ENCODE results near the gene KLRC3.
"Not testable (repeated sequence)": the region's sequence is repeated elsewhere in the genome, so short reads cannot be mapped to it uniquely, and the experiment has no call there.

Gene KLRC3

GRCh38 chr12:10369557-10370415 is 50.6 kb downstream of the KLRC3 start:
- Histone ChIP-seq H3K4me1 (ENCODE audit: control insufficient read depth, insufficient read depth, low read length, unreplicated experiment) (peaks cover 20% of the 10 kb centered on the region), H3K79me2 (ENCODE audit: control insufficient read depth, insufficient read depth, low read length, unreplicated experiment) (no peaks in the 10 kb centered on the region), H3K27me3 (ENCODE audit: insufficient read depth, low read length) (no peaks in the 10 kb centered on the region), H3K36me3 (ENCODE audit: insufficient read depth, low read length) (no peaks in the 10 kb centered on the region), H3K4me3 (ENCODE audit: low read depth, low read length) (no peak overlapping the region), H3K27ac (ENCODE audit: low read depth, low read length) (no peak overlapping the region), H2AFZ (ENCODE audit: low read length, unreplicated experiment) (no peak overlapping the region)

- no peak overlapping the region for H3K27ac ChIP-seq (ENCODE audit: low read depth, low read length)
- no peaks in the 10 kb centered on the region for H3K27me3 ChIP-seq (ENCODE audit: insufficient read depth, low read length)
- no peak overlapping the region for H3K4me3 ChIP-seq (ENCODE audit: low read depth, low read length)
- peaks cover 24% of the 10 kb centered on the region for H3K4me1 ChIP-seq (ENCODE audit: control insufficient read depth, insufficient read depth, low read length, unreplicated experiment)
- no peaks in the 10 kb centered on the region for H3K79me2 ChIP-seq (ENCODE audit: control insufficient read depth, insufficient read depth, low read length, unreplicated experiment)
- H2AFZ ChIP-seq (ENCODE audit: low read length, unreplicated experiment): peak overlapping the region; percentile 51
- H3K36me3 ChIP-seq (ENCODE audit: insufficient read depth, low read length): no peaks in the 10 kb centered on the region
These were observed 51.9 kb downstream of the KLRC3 start for GRCh38 chr12:10368206-10369171.

GRCh38 chr12:10367714-10368113 is 52.7 kb downstream of the KLRC3 start:
- H3K79me2 ChIP-seq (ENCODE audit: control insufficient read depth, insufficient read depth, low read length, unreplicated experiment); H3K4me3 ChIP-seq (ENCODE audit: low read depth, low read length); H3K36me3 ChIP-seq (ENCODE audit: insufficient read depth, low read length); H3K27ac ChIP-seq (ENCODE audit: low read depth, low read length); H3K27me3 ChIP-seq (ENCODE audit: insufficient read depth, low read length); H2AFZ ChIP-seq (ENCODE audit: low read length, unreplicated experiment): not testable (repeated sequence)
- H3K4me1 ChIP-seq (ENCODE audit: control insufficient read depth, insufficient read depth, low read length, unreplicated experiment): peaks cover 27% of the 10 kb centered on the region

- Histone ChIP-seq H3K36me3 (ENCODE audit: insufficient read depth, low read length) (no peaks in the 10 kb centered on the region), H3K79me2 (ENCODE audit: control insufficient read depth, insufficient read depth, low read length, unreplicated experiment) (no peaks in the 10 kb centered on the region), H3K27ac (ENCODE audit: low read depth, low read length) (no peak overlapping the region), H3K27me3 (ENCODE audit: insufficient read depth, low read length) (no peaks in the 10 kb centered on the region), H3K4me3 (ENCODE audit: low read depth, low read length) (no peak overlapping the region), H2AFZ (ENCODE audit: low read length, unreplicated experiment) (peak overlapping the region; percentile 97), H3K4me1 (ENCODE audit: control insufficient read depth, insufficient read depth, low read length, unreplicated experiment) (peaks cover 26% of the 10 kb centered on the region)
These were observed 53.5 kb downstream of the KLRC3 start for GRCh38 chr12:10366875-10367274.

GRCh38 chr12:10365696-10366405 is 54.5 kb downstream of the KLRC3 start:
- peak overlapping the region; percentile 90 for H3K4me3 ChIP-seq (ENCODE audit: low read depth, low read length)
- H3K27ac ChIP-seq (ENCODE audit: low read depth, low read length): peak overlapping the region; percentile 85; the same call in 1 of the 2 replicates
- H3K79me2 ChIP-seq (ENCODE audit: control insufficient read depth, insufficient read depth, low read length, unreplicated experiment): no peaks in the 10 kb centered on the region
- peaks cover 31% of the 10 kb centered on the region for H3K4me1 ChIP-seq (ENCODE audit: control insufficient read depth, insufficient read depth, low read length, unreplicated experiment)
- no peaks in the 10 kb centered on the region for H3K27me3 ChIP-seq (ENCODE audit: insufficient read depth, low read length)
- no peaks in the 10 kb centered on the region for H3K36me3 ChIP-seq (ENCODE audit: insufficient read depth, low read length)
- H2AFZ ChIP-seq (ENCODE audit: low read length, unreplicated experiment): peak overlapping the region; percentile 97

GRCh38 chr12:10364815-10365622 is 55.4 kb downstream of the KLRC3 start:
- no peaks in the 10 kb centered on the region for H3K36me3 ChIP-seq (ENCODE audit: insufficient read depth, low read length)
- H3K79me2 ChIP-seq (ENCODE audit: control insufficient read depth, insufficient read depth, low read length, unreplicated experiment): no peaks in the 10 kb centered on the region
- peaks cover 31% of the 10 kb centered on the region for H3K4me1 ChIP-seq (ENCODE audit: control insufficient read depth, insufficient read depth, low read length, unreplicated experiment)
- peak overlapping the region; percentile 90 for H3K4me3 ChIP-seq (ENCODE audit: low read depth, low read length)
- peak overlapping the region; percentile 85 for H3K27ac ChIP-seq (ENCODE audit: low read depth, low read length)
- peak overlapping the region; percentile 97 for H2AFZ ChIP-seq (ENCODE audit: low read length, unreplicated experiment)
- H3K27me3 ChIP-seq (ENCODE audit: insufficient read depth, low read length): no peaks in the 10 kb centered on the region

GRCh38 chr12:10363914-10364814 is 56.2 kb downstream of the KLRC3 start:
- Histone ChIP-seq H3K27me3 (ENCODE audit: insufficient read depth, low read length) (no peaks in the 10 kb centered on the region), H3K27ac (ENCODE audit: low read depth, low read length) (peak overlapping the region; percentile 85), H3K4me1 (ENCODE audit: control insufficient read depth, insufficient read depth, low read length, unreplicated experiment) (peaks cover 31% of the 10 kb centered on the region), H2AFZ (ENCODE audit: low read length, unreplicated experiment) (peak overlapping the region; percentile 96), H3K36me3 (ENCODE audit: insufficient read depth, low read length) (no peaks in the 10 kb centered on the region), H3K79me2 (ENCODE audit: control insufficient read depth, insufficient read depth, low read length, unreplicated experiment) (no peaks in the 10 kb centered on the region), H3K4me3 (ENCODE audit: low read depth, low read length) (peak overlapping the region; percentile 90)

GRCh38 chr12:10363658-10363913 is 56.8 kb downstream of the KLRC3 start:
- H3K36me3 ChIP-seq (ENCODE audit: insufficient read depth, low read length): no peaks in the 10 kb centered on the region
- no peaks in the 10 kb centered on the region for H3K79me2 ChIP-seq (ENCODE audit: control insufficient read depth, insufficient read depth, low read length, unreplicated experiment)
- H3K27ac ChIP-seq (ENCODE audit: low read depth, low read length): peak overlapping the region; percentile 85
- H3K4me1 ChIP-seq (ENCODE audit: control insufficient read depth, insufficient read depth, low read length, unreplicated experiment): peaks cover 31% of the 10 kb centered on the region
- no peaks in the 10 kb centered on the region for H3K27me3 ChIP-seq (ENCODE audit: insufficient read depth, low read length)
- peak overlapping the region; percentile 96 for H2AFZ ChIP-seq (ENCODE audit: low read length, unreplicated experiment)
- peak overlapping the region; percentile 90 for H3K4me3 ChIP-seq (ENCODE audit: low read depth, low read length)

- H3K36me3 ChIP-seq (ENCODE audit: insufficient read depth, low read length): no peaks in the 10 kb centered on the region
- H3K4me3 ChIP-seq (ENCODE audit: low read depth, low read length): peak overlapping the region; percentile 90; the same call in 1 of the 2 replicates
- H3K4me1 ChIP-seq (ENCODE audit: control insufficient read depth, insufficient read depth, low read length, unreplicated experiment): peaks cover 31% of the 10 kb centered on the region
- no peaks in the 10 kb centered on the region for H3K27me3 ChIP-seq (ENCODE audit: insufficient read depth, low read length)
- H2AFZ ChIP-seq (ENCODE audit: low read length, unreplicated experiment): peak overlapping the region; percentile 96
- no peak overlapping the region for H3K27ac ChIP-seq (ENCODE audit: low read depth, low read length)
- H3K79me2 ChIP-seq (ENCODE audit: control insufficient read depth, insufficient read depth, low read length, unreplicated experiment): no peaks in the 10 kb centered on the region
These were observed 57.4 kb downstream of the KLRC3 start for GRCh38 chr12:10362828-10363657.
